NCI-H526 (cell line): ENCODE results near the gene ZNF471.

ENCODE experiments used
- DNase-seq, 2 experiments: peaks; one replicate each; lab custom pipeline; 2025; lab: John Stamatoyannopoulos, UW

Gene ZNF471

DNA sequence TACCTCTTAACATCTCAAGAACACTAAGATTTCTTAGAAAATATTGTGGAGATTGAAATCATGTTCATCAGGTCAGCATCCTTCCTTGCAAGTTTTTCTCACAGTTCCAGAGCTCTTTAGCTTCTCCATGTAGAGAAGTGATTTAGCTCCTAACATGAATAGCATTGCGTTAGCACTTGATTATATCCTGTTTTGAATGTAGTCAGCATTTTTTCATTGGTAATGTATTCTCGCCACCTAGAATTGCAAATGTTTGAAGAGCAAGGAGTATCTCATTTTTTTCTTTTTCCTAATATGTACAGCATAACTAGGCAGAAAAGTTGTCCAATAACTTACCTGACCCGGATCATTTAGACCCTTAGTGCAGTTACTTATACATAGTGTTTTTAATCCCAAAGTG lies 66.3 kb downstream of the ZNF471 start:
- DNase-seq, result no peak

DNA sequence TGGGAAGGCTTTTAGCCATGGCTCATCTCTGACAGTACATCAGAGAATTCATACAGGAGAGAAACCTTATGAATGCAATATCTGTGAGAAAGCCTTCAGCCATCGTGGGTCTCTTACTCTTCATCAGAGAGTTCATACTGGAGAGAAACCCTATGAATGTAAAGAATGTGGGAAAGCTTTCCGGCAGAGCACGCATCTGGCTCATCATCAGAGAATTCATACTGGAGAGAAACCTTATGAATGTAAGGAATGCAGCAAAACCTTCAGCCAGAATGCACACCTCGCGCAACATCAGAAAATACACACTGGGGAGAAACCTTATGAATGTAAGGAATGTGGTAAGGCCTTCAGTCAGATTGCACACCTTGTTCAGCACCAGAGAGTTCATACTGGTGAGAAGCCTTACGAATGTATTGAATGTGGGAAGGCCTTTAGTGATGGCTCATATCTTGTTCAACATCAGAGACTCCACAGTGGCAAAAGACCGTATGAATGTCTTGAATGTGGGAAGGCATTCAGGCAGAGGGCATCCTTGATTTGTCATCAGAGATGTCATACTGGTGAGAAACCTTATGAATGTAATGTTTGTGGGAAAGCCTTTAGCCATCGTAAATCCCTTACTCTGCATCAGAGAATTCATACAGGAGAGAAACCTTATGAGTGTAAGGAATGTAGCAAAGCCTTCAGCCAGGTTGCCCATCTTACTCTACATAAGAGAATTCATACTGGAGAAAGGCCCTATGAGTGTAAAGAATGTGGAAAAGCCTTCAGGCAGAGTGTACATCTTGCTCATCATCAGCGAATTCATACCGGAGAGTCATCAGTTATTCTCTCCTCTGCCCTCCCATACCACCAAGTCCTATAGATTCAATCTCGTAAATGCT lies 70.3 kb downstream of the ZNF471 start:
- no peak for DNase-seq
